Vagina (tissue), 2 donors: Measurements from ENCODE around the gene STARD13. TPM values are rescaled to one million over a fixed set of nuclear protein-coding genes. Genes with fewer than 3 reads are reported as not detected.

ENCODE experiments used
- DNase-seq, 2 donors: peaks; one replicate each; pipeline ENCODE4 v3.0.0-alpha.2; 2017; ENCODE audit errors: extremely low spot score in 2 of 2
- H3K27ac ChIP-seq: fragments of 200-600 bp; sonication (generic); one replicate; pipeline ENCODE4 v1.5.1; 2019
- H3K27me3 ChIP-seq: fragments of 200-600 bp; sonication (generic); one replicate; pipeline ENCODE4 v1.5.1; 2019
- H3K36me3 ChIP-seq, 2 donors: fragments of 200-600 bp; sonication (generic); one replicate each; pipeline ENCODE4 v1.5.1; 2017 to 2019
- H3K4me1 ChIP-seq: fragments of 200-600 bp; sonication (generic); one replicate; pipeline ENCODE4 v1.5.1; 2019
- H3K4me3 ChIP-seq, 2 donors: fragments of 200-600 bp; sonication (generic); 1 replicate in 1 of 2; 2 replicates in 1 of 2; pipeline ENCODE4 v1.5.1; 2016 to 2019
- H3K9me3 ChIP-seq: fragments of 200-600 bp; sonication (generic); one replicate; pipeline ENCODE4 v1.5.1; 2019
- POLR2A ChIP-seq, 2 donors: fragments of 450-650 bp; IDR thresholded peaks; one replicate each; pipeline ENCODE4 v1.6.1; 2017; ENCODE audit warnings: antibody characterized with exemption in 2 of 2, mild to moderate bottlenecking in 2 of 2, moderate library complexity in 2 of 2
- POLR2AphosphoS5 ChIP-seq, 2 donors: sonication (generic); formaldehyde crosslinking; IDR thresholded peaks; one replicate each; pipeline ENCODE4 v1.9.0; 2017; ENCODE audit warnings: antibody characterized with exemption in 2 of 2, mild to moderate bottlenecking in 2 of 2, low read depth in 1 of 2; ENCODE audit not compliant: insufficient read depth in 1 of 2
- intact Hi-C: fragments of 100-400 bp; cut with DNase I; formaldehyde crosslinking; loops from one replicate; pipeline ENCODE4 v1.15.1; 2023
- total RNA-seq: library from RNA; depleted of rRNA; stranded (reverse); fragments of >200 nt; gene quantifications from one replicate; pipeline ENCODE4 v1.2.3, GENCODE V29; 2016
- TF ChIP-seq, protein P1 (sequence below), 3 experiments: fragments of 450-650 bp in 2 of 3; fragments of 200-600 bp in 1 of 3; sonication (generic) in 1 of 3; IDR thresholded peaks; one replicate each; pipeline ENCODE4 v1.5.1; 2017 to 2019; ENCODE audit warnings: antibody characterized with exemption in 3 of 3, mild to moderate bottlenecking in 2 of 3, moderate library complexity in 2 of 3

Gene STARD13
- total RNA-seq, 1 donor from 2014 or later: 33.1 TPM

DNA sequence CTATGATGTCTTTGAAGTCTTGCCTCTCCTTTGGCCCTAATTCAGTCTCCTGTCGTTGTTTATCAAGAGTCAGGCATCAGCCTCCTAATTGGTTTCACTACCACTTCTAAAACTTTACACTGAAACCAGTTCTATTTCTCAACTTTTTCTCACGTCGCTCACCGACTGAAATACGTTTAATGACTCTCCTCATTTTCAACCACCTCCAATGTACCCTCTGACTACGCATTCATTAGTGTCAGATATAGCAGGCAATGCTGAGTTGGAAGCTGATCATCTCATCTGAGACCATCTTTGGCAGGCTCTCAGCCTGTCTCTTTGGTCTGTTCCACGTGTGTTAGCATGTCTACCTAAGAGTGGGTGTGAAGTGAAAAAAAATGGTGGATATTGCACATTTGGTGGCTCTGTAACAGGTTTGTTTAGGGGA lies 141.2 kb downstream of the STARD13 start:
- Histone ChIP-seq H3K9me3 (no peaks in the 10 kb centered on the region), H3K27me3 (no peaks in the 10 kb centered on the region), H3K4me1 (peaks cover 9% of the 10 kb centered on the region), H3K27ac (no peak overlapping the region), H3K4me3 (no peak overlapping the region), H3K36me3 (no peaks in the 10 kb centered on the region)
- intact Hi-C loops: no loop called here
- DNase-seq: no peak
- no peak for TF ChIP-seq POLR2A (IDR thresholded peaks at IDR 0.05)
- no peak for TF ChIP-seq POLR2AphosphoS5 (IDR thresholded peaks at IDR 0.05; ENCODE audit: insufficient read depth in 1 of 2, low read depth in 1 of 2)
- TF ChIP-seq, protein P1, sequence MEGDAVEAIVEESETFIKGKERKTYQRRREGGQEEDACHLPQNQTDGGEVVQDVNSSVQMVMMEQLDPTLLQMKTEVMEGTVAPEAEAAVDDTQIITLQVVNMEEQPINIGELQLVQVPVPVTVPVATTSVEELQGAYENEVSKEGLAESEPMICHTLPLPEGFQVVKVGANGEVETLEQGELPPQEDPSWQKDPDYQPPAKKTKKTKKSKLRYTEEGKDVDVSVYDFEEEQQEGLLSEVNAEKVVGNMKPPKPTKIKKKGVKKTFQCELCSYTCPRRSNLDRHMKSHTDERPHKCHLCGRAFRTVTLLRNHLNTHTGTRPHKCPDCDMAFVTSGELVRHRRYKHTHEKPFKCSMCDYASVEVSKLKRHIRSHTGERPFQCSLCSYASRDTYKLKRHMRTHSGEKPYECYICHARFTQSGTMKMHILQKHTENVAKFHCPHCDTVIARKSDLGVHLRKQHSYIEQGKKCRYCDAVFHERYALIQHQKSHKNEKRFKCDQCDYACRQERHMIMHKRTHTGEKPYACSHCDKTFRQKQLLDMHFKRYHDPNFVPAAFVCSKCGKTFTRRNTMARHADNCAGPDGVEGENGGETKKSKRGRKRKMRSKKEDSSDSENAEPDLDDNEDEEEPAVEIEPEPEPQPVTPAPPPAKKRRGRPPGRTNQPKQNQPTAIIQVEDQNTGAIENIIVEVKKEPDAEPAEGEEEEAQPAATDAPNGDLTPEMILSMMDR (IDR thresholded peaks at IDR 0.05): no peak

DNA sequence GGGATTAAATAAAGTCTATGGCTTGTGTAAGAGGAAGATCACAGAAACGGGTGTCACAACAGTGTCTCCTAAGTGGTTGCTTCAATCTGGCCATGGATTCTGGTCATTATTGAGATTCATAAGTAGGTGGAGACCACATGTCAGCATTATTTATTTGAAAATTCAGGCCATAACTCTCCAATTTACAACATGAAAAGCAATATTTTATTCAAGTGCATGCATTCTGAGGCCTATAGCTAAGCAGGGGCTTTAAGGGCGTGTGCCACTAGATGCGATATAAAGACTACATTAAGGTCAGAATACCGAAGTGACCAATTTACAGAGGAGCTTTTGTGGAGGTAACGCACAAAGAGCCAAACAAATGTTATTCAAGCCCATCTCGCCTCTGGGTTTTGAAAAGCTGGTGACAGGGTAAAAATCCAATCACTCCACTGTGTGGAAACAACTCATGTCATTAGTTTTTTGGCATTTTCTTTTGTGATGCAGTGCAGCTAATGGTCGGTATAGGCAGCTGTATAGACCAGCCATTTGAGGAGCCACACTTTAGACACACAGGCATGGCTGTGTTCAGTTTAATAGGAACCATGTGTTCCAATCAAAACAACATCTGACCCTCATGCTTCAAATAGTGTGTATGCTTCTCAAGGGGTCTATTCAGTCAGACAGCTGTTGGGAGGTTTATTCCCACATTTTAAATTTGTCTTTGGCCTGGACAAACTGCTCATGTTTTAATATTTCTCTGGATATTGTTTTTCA lies 145.6 kb downstream of the STARD13 start:
- intact Hi-C loops: no loop called here
- TF ChIP-seq POLR2AphosphoS5 (IDR thresholded peaks at IDR 0.05; ENCODE audit: insufficient read depth in 1 of 2, low read depth in 1 of 2): no peak
- DNase-seq: no peak
- H3K36me3 ChIP-seq: peaks cover 0 to 3% of the 10 kb centered on the region in 2 donors
- H3K27ac ChIP-seq: no peak overlapping the region
- H3K4me1 ChIP-seq: peaks cover 21% of the 10 kb centered on the region
- H3K9me3 ChIP-seq: no peaks in the 10 kb centered on the region
- H3K4me3 ChIP-seq: no peak overlapping the region
- H3K27me3 ChIP-seq: no peaks in the 10 kb centered on the region

DNA sequence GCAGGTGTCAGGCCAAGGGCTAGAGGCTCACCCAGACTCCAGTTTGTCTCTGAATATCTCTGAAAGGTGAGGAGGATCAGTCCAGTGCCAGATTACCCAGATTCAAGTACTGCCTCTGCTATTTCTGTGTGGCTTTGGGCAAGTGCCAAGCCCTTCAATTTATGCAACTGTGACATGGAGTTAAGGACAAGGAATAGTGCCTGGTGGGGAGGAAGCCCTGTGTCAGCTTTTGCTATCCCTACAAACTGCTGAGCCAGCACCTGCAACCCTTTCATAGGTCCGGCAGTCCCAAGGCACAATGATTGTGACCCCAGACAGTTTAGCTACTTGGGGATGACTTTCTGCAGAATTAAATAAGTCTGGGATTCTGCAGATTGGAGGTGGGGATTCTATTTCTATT lies 146.4 kb downstream of the STARD13 start:
- H3K27me3 ChIP-seq: no peaks in the 10 kb centered on the region
- H3K4me3 ChIP-seq: no peak overlapping the region
- TF ChIP-seq POLR2AphosphoS5 (IDR thresholded peaks at IDR 0.05; ENCODE audit: insufficient read depth in 1 of 2, low read depth in 1 of 2): no peak
- peaks cover 21% of the 10 kb centered on the region for H3K4me1 ChIP-seq
- H3K27ac ChIP-seq: no peak overlapping the region
- peaks cover 0 to 3% of the 10 kb centered on the region in 2 donors for H3K36me3 ChIP-seq
- no peak for DNase-seq
- H3K9me3 ChIP-seq: no peaks in the 10 kb centered on the region
- intact Hi-C loops: no loop called here

DNA sequence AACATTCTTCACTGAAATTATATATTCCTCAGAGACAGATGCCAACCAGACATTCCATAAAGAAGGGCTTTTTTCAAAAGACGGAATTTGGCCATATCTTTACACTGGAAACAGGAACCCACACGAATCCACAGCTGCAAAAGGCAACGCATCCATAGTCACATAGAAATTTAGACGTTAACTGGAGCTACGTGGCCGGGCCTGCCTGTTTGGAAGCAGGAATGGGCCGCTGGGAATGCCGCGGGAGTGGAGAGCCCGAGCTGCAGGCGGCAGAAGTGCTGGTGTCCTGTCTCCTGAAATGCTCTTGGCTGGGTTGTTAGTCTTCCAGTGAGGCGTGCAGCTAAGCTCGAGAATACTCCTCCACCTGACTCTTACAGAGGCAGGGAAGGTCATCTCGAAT lies 147.1 kb downstream of the STARD13 start:
- H3K9me3 ChIP-seq: no peaks in the 10 kb centered on the region
- H3K4me1 ChIP-seq: peaks cover 21% of the 10 kb centered on the region
- H3K36me3 ChIP-seq: peaks cover 0 to 3% of the 10 kb centered on the region in 2 donors
- no peak overlapping the region for H3K27ac ChIP-seq
- DNase-seq: no peak
- intact Hi-C loops: no loop called here
- H3K27me3 ChIP-seq: no peaks in the 10 kb centered on the region
- H3K4me3 ChIP-seq: no peak overlapping the region
- TF ChIP-seq, protein P1 (IDR thresholded peaks at IDR 0.05): no peak
- TF ChIP-seq POLR2AphosphoS5 (IDR thresholded peaks at IDR 0.05; ENCODE audit: insufficient read depth in 1 of 2, low read depth in 1 of 2): no peak
- TF ChIP-seq POLR2A (IDR thresholded peaks at IDR 0.05): no peak

DNA sequence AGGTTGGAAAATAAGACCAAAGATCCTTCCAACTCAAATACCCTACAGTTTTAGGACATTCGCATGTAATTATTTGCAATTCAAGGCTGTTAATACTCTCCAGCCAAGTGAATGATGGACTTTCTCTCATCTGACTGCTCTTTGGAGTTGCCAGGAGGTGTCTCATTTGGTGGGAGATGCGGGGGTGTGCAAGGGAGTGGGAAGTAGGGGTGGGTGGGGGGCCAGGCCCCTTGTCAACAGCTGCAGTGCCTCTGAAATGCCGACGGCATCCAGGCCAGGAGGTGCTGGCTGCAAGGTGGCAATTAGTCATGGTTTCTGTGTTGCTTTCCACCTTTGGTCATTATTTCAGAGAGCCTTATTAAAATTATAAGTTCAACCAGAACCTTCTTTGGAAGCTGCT lies 147.8 kb downstream of the STARD13 start:
- H3K4me3 ChIP-seq: no peak overlapping the region
- no peak overlapping the region for H3K27ac ChIP-seq
- DNase-seq: no peak
- H3K36me3 ChIP-seq: peaks cover 0 to 3% of the 10 kb centered on the region in 2 donors
- intact Hi-C loops: no loop called here
- H3K9me3 ChIP-seq: no peaks in the 10 kb centered on the region
- TF ChIP-seq POLR2AphosphoS5 (IDR thresholded peaks at IDR 0.05; ENCODE audit: insufficient read depth in 1 of 2, low read depth in 1 of 2): no peak
- TF ChIP-seq, protein P1 (IDR thresholded peaks at IDR 0.05): no peak
- peaks cover 21% of the 10 kb centered on the region for H3K4me1 ChIP-seq
- H3K27me3 ChIP-seq: no peaks in the 10 kb centered on the region

DNA sequence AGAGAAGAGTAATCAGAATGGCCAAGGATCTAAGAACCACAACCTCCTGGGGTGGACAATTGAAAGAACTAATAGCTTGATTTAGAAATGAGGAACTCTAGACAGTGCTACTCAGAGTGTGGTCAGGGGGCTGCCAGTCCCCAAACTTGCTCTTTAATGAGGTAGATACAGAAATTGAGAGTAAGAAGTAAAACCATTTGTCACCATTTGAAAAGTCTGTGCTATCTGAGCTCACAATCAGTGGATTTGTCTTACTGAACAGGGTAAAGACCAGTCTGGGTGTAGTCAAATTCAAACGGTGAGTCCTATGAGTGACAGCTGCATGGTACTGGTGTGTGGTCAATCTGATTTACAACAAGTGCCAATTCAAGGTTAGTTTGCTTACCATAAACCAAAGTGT lies 150.5 kb downstream of the STARD13 start:
- no peaks in the 10 kb centered on the region for H3K27me3 ChIP-seq
- H3K4me3 ChIP-seq: no peak overlapping the region
- no peak overlapping the region for H3K27ac ChIP-seq
- no peak for DNase-seq
- no peaks in the 10 kb centered on the region for H3K9me3 ChIP-seq
- intact Hi-C loops: no loop called here
- H3K4me1 ChIP-seq: peaks cover 18% of the 10 kb centered on the region
- no peak for TF ChIP-seq POLR2AphosphoS5 (IDR thresholded peaks at IDR 0.05; ENCODE audit: insufficient read depth in 1 of 2, low read depth in 1 of 2)
- TF ChIP-seq POLR2A (IDR thresholded peaks at IDR 0.05): no peak
- TF ChIP-seq, protein P1 (IDR thresholded peaks at IDR 0.05): no peak
- H3K36me3 ChIP-seq: peaks cover 0 to 3% of the 10 kb centered on the region in 2 donors
